Hematopoietic multipotent progenitor cell treated with erythropoietin and hydrocortisone succinate and interleukin-3 and kit ligand, for 6 days (in vitro differentiated cells): ENCODE results near the gene HOXB2.
"Not testable (repeated sequence)": the region's sequence is repeated elsewhere in the genome, so short reads cannot be mapped to it uniquely, and the experiment has no call there.

ENCODE experiments used
- DNase-seq: peaks from one replicate; pipeline ENCODE4 v3.0.0-alpha.2; 2015

The HOXB2 gene

DNA sequence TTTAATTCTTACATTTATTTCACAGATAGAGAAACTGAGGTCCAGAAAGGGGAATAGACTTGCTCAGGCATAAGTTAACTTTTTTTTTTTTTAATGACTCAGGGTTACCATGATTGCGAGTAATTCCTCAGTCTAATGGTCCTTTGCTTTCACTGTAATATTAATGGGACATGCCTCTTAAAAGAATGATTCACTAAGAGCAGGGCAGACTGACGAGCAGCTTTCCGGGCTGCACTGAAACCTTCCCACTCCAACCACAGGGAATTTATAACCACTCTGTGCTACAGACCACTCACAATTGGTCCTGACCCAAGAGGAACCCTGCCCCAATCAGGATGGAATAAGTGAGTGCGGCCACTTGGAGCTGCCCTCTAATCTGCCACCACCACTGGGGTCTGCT lies 5.7 kb downstream of the HOXB2 start:
- no peak for DNase-seq

- DNase-seq: no peak
Measured at GRCh38 chr17:48537316-48537715, 7.6 kb downstream of the HOXB2 start.

DNA sequence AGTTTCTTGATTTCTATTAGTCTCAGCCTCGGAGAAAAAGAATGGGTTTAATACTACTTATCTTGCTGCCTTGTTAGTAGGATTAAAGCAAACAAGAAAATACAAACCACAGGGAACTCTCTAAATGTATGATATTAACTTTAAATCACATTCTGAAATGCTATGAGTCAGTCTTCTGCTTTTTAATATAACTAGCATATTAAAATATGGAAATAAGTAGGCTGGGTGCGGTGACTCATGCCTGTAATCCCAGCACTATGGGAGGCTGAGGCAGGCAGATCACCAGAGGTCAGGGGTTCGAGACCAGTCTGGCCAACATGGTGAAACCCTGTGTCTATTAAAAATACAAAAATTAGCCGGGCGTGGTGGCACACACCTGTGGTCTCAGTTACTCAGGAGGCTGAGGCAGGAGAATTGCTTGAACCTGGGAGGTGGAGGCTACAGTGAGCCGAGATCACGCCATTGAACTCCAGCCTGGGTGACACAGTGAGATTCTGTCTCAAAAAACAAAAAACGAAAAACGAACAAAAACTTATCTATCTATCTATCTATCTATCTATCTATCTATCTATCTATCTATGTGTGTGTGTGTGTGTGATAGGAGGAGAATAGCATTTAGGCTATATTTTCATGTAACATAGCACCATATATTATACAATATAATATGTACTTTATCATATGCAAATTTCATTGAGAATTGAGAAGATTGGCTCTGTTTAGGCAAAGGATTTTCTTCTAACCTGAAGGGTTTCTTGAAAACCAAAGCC lies 8.9 kb downstream of the HOXB2 start:
- not testable (repeated sequence) for DNase-seq

GRCh38 chr17:48532261-48532660 lies 12.6 kb downstream of the HOXB2 start:
- DNase-seq: no peak

- DNase-seq: no peak
Measured at GRCh38 chr17:48530887-48531272, 14.0 kb downstream of the HOXB2 start, which contains the start of gene HOXB1. Gene HOXB1 (minus strand): TSS chr17:48531011. CDS start chr17:48530904, 107 bp downstream.

DNA sequence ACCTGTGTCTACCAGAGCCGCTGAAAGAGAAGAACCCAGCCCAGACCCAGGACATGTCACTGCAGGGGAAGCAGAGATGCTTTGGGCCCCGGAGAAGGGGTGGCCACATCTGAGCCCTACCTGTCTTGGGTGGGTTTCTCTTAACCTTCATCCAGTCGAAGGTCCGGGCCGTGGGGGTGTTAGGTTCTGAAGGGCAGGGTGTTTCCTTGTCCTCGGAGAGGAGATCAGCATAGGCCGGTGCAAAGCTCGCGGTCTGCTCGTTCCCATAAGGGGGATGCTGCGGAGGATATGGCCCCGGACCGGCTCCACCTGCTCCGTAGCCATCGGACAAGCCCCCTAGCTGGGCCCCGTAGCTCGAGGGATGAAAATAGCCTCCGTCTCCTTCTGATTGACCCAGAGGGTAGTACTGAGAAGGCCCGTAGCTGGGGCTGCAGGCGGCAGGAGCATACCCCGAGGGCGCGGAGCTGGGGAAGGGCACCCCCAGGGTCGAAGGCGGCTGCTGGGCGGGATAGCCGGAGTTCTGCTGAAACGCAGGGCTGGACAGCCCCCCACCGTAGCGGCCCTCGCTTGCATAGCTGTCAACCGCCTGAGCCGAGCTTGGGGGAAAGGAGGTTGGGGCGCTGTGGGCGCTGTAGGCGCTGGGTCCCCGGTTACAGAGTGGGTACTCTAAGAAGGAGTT lies 14.6 kb downstream of the HOXB2 start:
- DNase-seq: no peak

DNA sequence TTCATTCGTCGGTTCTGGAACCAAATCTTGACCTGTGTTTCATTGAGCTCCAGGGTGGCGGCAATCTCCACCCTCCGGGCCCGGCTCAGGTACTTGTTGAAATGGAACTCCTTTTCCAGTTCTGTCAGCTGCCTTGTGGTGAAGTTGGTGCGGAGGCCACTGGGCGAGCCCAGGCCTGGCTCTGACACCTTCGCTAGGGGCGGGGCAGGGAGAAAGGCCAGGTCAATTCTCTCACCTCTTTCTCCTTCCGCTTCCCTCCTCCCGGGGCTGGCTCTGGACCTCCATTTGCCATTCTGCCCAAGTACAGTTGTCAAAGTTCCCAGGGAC lies 15.3 kb downstream of the HOXB2 start:
- no peak for DNase-seq

DNA sequence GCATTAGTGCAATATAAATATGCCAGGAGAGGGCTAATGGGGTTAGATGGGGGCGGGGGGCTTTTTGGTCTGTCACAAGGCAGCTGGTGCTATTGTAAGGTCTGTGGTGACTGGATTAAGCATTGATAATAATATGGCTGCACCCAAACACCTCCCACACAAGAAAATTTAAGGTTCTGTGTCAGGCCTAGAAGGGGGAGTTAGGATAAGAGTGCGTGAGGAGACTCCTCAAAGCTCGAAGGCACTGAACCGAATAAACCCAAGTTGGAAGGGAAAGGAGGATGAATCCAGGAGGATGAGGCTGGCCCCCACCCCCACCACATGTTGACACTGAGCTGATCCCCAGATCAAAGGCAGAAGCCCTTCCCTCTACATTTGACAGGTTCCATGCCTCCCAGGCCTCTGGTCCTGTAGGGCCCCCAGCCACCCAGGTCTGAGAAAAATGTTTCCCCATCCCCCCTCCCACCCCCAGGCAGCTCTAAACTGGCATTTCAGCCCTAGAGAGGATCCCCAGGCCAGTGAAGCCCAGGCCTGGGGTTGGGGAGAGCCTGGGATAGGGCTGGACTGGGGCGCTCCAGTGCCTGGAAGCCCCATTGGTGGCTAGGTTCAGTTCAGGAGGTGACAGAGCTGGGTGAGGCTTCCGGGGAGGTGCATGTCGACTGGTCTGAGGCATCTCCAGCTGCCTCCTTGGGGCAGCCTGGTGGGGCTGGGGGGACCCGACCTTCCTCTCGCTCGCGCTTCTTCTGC lies 15.8 kb downstream of the HOXB2 start:
- DNase-seq: no peak

DNA sequence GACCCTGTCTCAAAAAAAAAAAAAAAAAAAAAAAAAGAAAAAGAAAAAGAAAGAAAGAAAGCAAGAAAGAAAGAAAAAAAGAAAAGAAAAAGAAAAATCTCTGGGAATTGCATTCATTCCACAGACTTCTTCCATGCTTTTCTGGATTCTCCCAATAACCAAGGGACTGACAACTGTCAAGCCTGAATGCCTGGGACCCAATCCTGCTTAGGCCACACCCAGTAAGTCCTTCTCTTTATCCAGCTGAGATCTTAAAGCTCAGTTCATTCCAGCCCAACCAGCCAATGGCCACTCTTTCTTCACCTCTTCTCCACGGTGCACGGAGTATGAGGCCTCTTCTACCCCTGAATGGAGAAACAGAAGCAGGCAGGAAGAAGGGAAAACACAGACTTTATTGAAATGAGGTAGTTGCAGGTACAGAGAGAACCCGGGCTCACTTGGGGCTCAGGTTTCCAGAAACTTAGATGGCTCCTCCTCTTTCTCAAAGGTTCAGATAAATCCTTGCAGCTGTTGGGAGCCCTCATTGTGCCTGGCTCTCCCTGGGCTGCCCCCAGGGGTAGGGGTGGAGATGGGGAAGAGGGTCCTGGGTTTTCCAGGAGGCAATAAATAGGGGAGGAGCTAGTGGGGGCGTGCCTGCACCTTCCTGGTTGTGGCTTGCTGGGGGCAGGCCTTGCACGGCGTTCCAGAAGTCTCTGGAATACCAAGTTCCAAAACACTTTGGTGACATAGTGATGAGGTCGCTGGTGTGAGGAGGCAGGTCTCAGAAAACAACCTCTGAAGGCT lies 16.6 kb downstream of the HOXB2 start:
- DNase-seq: no peak

- no peak for DNase-seq
Measured at GRCh38 chr17:48527547-48527932, 17.4 kb downstream of the HOXB2 start.

DNA sequence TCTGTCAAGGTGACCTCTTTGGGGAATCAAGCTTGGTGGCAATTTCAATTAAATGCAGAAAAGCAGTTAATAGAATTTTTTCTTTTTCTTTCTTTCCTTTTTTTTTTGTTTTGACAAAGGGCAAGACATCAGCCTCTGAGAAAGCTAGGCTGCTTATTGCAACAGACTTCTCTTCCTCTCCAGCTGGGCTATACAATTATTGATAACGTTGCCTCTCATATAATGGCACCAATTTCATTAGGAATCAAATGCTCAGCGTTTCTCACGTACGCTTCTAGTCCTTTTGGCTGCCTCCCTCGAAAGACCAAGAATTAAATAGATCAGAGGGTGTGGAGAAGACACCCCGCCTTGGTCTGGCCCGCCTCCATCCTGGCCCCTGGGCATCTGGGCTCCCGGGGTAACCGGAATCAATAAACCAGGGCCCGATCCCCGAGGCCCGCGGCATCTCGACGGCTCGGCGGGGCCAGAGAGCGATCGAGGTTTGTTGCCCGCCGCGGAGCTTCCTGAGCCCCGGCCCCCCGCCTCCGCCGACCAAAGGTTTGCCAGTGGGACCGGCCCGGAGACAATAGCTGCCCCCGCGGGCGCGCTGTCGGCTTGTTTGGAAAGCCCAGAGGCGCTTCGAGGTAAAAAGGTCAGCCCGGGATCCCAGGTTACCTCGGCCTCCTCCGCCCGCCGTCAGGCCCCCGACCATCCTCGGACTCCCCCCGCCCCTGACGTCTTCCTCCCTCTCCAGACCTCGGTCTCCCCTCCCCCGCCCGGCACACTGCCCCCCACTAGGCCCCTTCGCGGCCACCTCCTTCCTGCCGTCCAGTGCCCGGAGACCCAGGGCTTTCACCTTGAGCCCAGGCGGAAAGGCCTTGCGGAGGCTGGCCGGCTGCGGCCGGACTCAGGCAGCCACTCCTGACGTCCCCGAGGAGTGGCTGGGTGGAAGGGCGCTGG lies 18.0 kb downstream of the HOXB2 start:
- DNase-seq: no peak

DNA sequence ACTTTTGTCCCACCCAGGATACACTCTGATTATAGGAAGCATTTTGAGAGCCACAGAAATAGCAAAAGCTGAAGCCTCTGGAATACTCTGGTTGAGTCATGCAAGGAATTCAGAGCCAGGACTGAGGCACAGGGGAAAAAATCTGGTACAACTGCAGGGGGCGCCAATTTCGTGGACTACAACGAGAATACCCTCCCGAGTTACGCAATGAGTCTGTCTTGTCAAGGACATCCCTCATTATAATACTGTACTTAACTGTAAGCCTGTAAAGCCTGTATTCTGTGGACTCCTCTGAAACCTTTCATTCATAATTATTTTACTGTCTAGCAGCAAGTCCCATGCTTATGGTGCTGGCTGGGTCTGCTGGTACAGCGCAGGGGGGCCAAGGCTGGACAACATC lies 21.9 kb downstream of the HOXB2 start:
- DNase-seq: peak; percentile 19

DNA sequence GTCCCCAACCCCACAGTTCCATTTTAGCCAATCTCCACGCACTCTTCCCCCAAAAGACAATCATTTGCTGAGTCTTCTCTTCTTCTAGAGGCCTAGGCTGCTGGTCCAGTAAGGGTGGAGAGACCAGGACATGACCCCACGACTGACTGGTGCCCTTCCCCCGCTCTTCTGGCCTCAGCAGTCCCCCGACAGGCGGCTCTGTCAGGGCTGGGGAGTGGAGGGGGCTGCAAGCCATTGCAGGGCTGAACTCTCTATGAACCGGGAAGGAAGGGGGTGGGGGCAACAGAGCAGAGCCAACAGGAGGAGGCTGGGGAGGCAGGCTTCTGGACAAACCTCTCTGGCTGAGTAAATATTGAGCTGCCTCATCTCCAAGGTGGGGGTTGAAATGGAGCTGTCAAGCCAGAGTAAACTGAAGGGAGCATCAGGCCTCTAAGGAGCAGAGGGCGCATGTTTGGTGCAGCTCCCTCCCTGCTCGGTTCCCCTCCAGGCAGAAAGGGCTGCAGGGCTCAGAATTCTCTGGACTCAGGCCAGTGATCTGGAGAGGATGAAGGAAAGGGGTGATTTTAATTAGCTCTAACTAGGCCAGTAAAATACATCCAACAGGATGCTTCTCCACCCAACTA lies 22.8 kb downstream of the HOXB2 start:
- no peak for DNase-seq

GRCh38 chr17:48520631-48521079 lies 24.3 kb downstream of the HOXB2 start:
- no peak for DNase-seq

GRCh38 chr17:48519427-48519826 lies 25.5 kb downstream of the HOXB2 start:
- no peak for DNase-seq

- DNase-seq: no peak
Measured at GRCh38 chr17:48517478-48517877, 27.4 kb downstream of the HOXB2 start.

DNA sequence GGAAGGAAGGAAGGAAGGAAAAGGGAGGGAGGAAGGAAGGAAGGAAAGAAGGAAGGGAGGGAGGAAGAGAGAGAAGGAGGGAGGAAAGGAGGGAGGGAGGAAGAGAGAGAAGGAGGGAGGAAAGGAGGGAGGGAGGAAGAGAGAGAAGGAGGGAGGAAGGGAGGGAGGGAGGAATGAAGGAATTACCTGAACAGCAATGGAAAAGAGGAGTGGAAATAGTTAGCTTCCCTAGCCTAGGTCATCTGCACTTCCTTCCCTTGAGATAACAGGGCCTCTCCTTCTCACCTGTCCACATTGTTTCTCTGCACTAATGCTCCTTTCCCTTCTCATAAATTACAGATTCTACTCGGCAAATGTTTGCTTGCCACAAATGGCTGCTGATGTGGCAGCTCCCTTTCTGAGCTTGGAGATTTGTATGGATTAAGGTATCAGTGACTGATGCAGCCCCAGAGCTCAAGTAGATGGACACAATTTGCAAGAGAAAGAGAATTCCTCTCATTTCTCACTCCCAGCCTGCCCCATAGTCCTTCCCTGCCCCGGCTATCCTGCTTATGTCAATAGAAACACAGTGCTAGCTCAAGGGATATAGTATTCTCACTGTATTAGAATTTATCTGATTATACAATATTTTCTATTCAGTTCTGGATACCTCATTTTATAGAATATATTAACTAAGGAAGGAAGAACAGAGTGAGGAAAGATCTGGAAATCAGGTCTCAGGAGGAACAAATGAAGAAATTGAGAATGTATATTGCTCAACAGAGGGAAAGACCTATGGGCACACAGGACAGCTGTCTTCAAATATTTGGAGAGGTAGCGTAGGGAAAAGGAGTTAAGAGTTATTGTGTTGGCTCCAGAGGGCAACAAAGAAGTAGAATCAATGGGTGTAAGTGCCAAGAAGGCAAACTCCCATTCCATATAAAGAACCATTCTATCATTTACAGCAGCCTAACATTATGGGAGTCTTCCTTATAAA lies 28.7 kb downstream of the HOXB2 start:
- DNase-seq: no peak

GRCh38 chr17:48514477-48514876 lies 30.4 kb downstream of the HOXB2 start:
- no peak for DNase-seq

DNA sequence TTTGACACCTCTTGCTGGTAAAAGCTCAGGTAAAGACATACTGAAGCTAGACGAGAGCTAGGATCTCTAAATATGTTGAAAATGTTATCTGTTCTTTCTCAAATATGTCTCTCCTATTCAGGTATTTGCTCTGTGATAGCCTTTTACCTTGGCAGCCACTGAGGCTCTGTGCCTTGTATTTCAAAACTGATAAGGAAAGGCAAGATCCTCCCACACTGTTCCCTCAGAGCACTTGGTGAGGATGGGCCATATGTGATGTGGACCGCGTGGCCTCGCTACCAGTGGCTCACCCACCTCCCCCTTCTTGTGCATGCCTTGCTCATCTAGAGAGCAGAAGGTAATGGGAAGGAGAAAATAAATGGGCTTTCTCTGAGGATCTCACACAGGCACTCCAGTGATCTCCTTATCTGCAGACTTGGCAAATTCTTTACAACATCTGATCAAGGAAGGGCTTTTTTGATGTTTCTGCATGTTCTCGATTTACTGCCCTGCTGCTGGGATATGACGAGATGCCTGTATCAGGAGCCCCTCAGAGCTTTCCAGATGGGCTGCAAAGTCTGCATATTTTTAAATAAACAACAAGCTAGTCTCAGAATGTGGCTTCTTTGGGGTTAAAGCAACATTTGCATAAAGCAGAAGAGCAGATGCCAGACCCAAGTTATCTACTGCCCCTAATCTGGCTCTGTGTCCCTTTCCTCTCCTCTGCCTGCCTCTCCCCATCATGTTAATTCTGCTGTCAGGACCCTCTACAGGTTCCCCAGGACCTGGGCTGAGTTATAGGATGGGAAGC lies 31.0 kb downstream of the HOXB2 start:
- peak; percentile 15 for DNase-seq
